Hippocampal formation (tissue), 2 donors: ENCODE results near the gene TTC16.
"Not testable (repeated sequence)": the region's sequence is repeated elsewhere in the genome, so short reads cannot be mapped to it uniquely, and the experiment has no call there.

Source experiments
- DNase-seq, 2 donors: peaks; one replicate each; lab custom pipeline; 2025; lab: John Stamatoyannopoulos, UW

Gene TTC16

DNA sequence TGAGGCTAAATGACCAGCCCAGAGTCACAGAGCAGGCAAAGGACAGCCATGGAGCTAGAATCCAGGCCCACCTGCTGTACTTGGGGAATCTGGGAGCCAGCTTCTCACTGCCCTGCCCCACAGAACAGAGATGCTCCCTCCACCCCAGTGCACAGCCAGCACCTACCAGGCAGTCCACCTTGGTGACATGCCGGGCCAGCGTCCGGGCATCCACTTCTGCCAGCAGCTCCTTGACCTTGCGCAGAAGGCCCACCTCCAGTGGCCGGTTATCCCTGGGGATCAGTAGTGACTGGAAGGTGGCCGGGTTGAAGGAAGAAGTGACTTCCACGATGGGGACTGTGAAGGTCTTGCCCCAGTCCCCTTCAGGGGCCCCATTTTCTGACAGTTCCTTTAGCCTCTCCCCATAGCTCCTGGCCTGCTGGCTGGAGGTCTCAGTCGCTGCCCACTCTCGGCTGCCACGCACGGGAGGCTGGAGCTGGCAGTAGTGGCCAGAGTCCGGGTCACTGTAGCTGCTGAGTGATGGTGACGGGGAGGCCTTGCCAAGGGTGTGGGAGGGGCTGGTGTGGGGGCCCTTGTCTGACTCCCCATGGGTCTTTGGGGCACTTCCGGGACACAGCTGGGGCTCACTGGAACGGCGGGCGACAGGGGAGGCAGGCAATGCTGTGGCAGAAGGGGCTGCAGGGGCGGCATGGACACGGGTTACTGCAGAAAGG lies 28.7 kb downstream of the TTC16 start:
- DNase-seq: no peak

DNA sequence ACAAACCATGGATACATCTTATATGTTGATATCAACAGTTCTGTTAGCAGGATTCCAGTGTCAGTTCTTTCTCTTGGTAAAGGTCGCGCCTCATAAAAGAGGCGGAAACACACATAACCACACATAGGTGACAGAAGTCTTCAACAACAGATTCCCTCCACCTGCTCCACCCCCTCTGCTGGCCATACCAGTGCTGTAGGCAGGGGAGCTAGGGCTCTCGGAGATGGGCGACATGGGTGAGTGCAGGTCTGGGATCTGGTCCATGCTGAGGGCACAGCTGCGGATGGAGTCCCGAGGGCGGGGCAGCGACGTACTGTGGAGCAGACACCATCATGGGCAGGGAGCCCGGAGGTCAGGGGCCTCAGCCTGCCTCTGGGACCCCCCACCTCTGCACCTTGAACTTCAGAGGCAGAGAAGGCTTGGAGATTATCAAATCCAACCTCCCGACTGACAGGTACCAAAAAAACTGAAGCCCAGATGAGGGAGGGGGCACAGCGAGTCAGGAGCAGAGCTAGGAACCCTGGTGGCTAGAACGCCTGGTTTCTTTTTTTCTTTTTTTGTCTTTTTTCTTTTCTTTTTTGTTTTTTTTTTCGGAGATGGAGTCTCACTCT lies 31.2 kb downstream of the TTC16 start:
- no peak for DNase-seq

DNA sequence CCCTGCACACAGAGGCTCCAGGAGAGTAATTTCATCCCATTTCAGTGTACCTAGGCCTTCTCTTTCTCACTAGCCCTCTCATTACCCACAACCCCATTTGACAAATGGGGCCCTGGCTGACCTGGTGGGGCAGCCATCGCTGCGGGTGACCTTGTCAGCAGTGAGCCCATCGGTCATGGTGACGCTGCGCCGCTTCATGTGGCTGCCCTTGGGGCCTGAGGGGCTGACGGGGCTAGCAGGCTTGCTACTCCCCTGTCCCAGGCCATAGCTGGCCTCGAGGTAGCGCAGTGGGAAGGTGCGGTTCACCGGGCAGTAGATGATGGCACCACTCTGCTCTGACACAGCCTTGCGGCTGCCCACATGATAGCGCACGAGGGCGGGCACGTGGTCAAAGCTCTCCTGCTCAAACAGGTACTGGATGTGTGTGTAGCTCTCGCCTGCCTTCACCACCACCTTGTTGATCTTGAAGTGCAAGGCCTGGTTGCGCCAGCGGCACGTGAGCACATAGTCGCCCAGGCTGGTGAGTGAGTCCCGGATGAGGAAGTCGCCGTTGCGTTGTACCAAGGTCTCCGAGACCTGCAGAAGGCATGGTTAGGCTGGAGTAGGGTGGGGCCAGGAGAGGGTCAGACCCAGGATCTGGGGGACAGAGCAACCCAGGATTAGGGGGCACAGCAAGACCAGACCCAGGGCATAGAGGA lies 33.4 kb downstream of the TTC16 start:
- no peak for DNase-seq

- no peak for DNase-seq
These were observed 35.6 kb downstream of the TTC16 start for GRCh38 chr9:127751269-127752054.

- DNase-seq: no peak
These were observed 37.3 kb downstream of the TTC16 start for GRCh38 chr9:127753148-127753547.

- DNase-seq: no peak
These were observed 37.7 kb downstream of the TTC16 start for GRCh38 chr9:127753622-127754021.

DNA sequence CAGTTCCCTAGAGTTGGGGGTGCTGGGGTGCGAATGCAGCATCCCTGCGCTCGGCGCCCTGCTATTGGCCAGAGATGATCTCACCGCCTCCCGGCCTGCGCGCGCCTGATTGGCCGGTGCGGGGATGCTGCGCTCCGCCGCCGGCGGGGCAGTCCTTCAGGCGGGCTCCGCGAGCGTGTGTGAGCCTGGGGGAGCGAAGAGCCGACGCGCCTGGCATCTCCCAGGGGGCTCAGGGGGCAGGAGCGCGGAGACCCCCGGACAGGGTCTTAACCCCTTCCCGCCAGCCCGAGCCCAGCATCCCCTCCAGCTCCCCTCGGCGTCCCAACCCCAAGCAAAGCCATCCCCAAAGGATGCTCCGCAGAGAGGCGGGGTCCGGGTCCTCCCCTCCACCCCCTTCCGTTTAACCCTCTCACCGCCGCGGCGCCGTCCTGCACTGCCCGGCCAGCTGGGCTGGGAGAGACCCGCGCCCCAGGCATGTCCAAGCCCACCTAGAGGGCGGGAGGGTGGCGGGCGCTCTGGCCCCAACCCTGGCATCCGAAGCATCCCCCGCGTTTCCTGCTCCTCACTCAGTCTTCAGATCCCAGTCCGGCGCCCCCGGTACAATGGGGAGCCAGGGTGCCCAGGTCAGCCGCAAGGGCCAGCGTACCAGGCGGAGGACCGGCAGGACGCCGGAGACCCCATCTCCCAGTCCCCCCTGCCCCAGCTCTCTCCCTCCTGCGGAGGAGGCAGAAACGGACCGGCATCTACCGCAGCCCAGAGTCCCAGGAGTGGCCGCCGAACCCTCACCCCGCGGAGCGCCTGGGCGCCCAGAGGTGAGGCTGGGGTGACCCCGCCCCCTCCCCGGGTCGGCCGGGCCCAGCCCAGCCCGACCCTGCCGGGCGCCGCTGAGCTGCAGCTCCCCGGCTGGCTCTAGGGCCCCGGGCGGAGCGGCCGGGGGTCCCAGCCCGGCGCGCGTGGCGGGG lies 38.5 kb downstream of the TTC16 start:
- DNase-seq: peak in 1 of 2 donors; percentile 19

- no peak for DNase-seq
These were observed 39.5 kb downstream of the TTC16 start for GRCh38 chr9:127755061-127756060.

DNA sequence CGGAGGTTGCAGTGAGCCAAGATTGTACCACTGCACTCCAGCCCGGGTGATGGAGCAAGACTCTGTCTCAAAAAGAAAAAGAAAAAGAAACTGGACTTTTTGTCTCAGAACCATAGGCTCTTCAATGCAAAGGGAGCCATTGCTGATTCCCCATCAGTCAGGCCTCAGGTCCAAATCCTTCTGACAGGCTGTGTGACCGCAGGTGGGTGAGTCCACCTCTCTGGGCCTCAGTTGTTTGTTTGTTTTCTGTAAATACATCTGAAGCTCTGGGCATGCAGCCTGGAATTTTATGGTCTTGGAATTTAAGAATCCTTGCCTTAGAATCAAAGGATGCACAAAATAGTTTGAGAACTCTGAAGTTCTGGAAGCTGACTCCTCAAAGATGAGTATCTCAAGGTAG lies 40.4 kb downstream of the TTC16 start:
- no peak for DNase-seq

GRCh38 chr9:127756776-127757175 lies 40.9 kb downstream of the TTC16 start:
- DNase-seq: not testable (repeated sequence)

DNA sequence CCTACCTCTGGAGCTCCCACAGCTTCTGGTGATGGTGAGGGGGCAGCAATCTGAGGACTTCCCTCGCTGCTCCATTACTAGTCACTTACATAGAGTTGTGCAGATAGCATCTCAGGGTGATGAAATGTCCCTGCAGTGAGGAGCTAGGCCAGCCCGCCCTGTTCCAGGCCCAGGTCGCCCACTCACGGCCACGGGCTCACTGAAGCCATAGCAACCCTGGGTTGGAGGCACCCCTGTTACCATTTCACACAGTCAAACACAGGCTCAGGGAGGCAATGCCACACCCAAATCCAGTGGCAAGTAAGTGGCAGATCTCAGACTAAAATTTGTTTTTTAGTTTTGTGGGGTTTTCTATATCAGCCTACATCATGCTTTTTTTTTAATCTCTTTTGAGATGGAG lies 43.0 kb downstream of the TTC16 start:
- no peak for DNase-seq

GRCh38 chr9:127761061-127761460 lies 45.2 kb downstream of the TTC16 start:
- no peak for DNase-seq

- DNase-seq: no peak
These were observed 45.6 kb downstream of the TTC16 start for GRCh38 chr9:127761491-127761956.

DNA sequence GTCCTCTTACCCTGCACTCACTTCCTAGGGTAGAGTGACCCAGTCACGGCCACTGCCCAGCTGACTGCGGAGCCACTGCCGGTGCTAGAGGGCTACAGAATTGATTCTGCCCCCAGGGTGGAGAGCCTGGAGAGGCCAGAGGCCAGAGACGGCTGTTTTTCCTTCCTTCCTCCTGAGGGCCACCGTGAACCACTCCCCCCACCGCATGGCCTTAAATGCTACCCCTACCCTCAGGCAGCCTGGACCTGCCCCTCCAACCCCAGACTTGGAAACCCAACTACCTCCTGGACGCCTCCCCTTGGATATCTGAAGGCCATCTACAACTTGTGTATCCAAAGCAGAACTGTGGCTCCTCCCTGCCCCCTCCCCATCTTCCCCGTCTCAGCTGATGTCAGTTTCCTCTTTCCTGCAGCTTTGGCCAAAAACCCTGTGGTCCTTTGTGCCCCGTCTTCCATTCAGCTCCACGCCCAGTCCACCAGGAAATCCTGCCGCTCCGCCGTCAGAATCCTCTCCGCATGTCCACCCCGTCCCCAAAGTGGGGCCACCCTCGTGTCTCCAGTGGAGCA lies 46.3 kb downstream of the TTC16 start:
- no peak for DNase-seq

DNA sequence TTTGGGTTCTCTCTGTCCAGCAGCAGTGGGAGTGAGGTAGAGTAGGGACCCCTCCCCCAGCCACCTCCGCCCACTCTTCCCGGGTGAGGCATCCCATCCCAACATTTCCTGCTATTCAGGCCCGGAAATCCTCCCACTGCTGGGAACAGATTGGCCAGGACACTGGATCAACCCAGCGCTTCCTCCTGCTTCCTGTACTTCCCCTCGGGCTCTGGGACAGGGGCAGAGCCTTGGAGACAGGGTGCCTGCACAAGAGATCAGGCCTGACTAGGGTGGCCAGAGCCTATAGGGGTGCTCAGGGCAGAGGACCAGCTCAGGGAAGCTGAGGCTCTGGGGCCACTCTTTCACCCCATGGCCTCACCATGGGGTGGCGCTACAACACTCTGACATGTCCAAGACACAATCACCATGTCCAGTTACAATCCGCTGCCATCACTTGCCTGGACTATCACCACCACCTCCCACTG lies 48.1 kb downstream of the TTC16 start:
- no peak for DNase-seq

- DNase-seq: no peak
These were observed 49.5 kb downstream of the TTC16 start for GRCh38 chr9:127765418-127765817.

DNA sequence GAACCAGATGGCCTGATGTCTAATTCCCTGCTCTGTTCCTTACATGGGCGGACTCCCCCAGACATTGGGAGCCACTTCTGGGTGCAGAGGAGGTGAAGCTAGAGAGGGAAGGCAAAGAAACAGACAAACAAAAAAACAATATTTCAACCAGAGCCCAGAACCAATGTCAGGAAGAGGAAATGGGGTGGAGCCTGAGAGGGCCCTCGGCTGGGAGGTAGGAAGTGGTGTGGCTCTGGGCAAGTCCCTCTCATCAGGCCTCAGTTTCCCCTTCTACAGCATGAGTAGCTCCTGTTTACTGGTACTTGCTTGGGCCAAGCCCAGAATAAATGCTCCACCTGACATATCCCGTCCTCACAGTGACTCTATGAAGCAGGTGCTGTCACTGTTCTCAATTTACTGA lies 51.5 kb downstream of the TTC16 start:
- no peak for DNase-seq

- no peak for DNase-seq
These were observed 52.0 kb downstream of the TTC16 start for GRCh38 chr9:127767909-127768331.

GRCh38 chr9:127768698-127769097 lies 52.8 kb downstream of the TTC16 start:
- no peak for DNase-seq
